SK-N-MC (cell line): ENCODE results near the gene DIAPH3.

Experiments
- DNase-seq: peaks from one replicate; pipeline ENCODE4 v3.0.0-alpha.2; 2011; ENCODE audit warnings: low read depth, low spot score
- H3K27ac ChIP-seq: fragments of 200-600 bp; sonication (generic); 2 replicates; pipeline ENCODE4 v1.5.1; 2016; ENCODE audit warnings: mixed run types
- H3K36me3 ChIP-seq: fragments of 200-600 bp; sonication (generic); 2 replicates; pipeline ENCODE4 v1.6.1; 2017; ENCODE audit warnings: antibody characterized with exemption, low read length, mixed read lengths; ENCODE audit not compliant: insufficient read depth
- H3K4me3 ChIP-seq: fragments of 200-600 bp; sonication (generic); 2 replicates; pipeline ENCODE4 v1.5.1; 2016
- H3K9ac ChIP-seq: fragments of 200-600 bp; sonication (generic); 2 replicates; pipeline ENCODE4 v1.8.0; 2017; ENCODE audit warnings: mixed run types, mixed read lengths; ENCODE audit not compliant: insufficient read length
- H3K9me3 ChIP-seq: fragments of 200-600 bp; sonication (generic); 2 replicates; pipeline ENCODE4 v1.6.1; 2017; ENCODE audit warnings: low read depth, mild to moderate bottlenecking, antibody characterized with exemption, low read length, moderate library complexity, mixed read lengths
- EZH2 ChIP-seq: fragments of 200-600 bp; sonication (generic); IDR thresholded peaks from one replicate; pipeline ENCODE4 v1.6.1; 2017; ENCODE audit warnings: antibody characterized with exemption
- FOXP2 ChIP-seq: optimal IDR thresholded peaks from 2 replicates; pipeline ENCODE3; 2011; ENCODE audit warnings: mild to moderate bottlenecking, moderate library complexity; ENCODE audit not compliant: insufficient read depth; ENCODE audit errors: extremely low read length, control extremely low read depth
- POLR2AphosphoS5 ChIP-seq: IDR thresholded peaks from 2 replicates; pipeline ENCODE4 v1.6.1; 2012; ENCODE audit warnings: mild to moderate bottlenecking, low read depth, low read length, borderline replicate concordance

The DIAPH3 gene

GRCh38 chr13:60139272-60139671, 24.5 kb downstream of the DIAPH3 start:
- Histone ChIP-seq H3K9me3 (no peaks in the 10 kb centered on the region), H3K9ac (no peak overlapping the region), H3K4me3 (no peak overlapping the region), H3K27ac (no peak overlapping the region), H3K36me3 (peaks cover under 1% of the 10 kb centered on the region; the same call in 1 of the 2 replicates)
- TF ChIP-seq EZH2 (no peak), FOXP2 (no peak), POLR2AphosphoS5 (no peak)
- DNase-seq: no peak

- Histone ChIP-seq H3K4me3 (no peak overlapping the region), H3K36me3 (peaks cover 5% of the 10 kb centered on the region), H3K9ac (no peak overlapping the region), H3K27ac (no peak overlapping the region), H3K9me3 (no peaks in the 10 kb centered on the region)
- no peak for TF ChIP-seq POLR2AphosphoS5
- TF ChIP-seq FOXP2: no peak
- no peak for TF ChIP-seq EZH2
- no peak for DNase-seq
Measured at GRCh38 chr13:60138674-60139073, 25.1 kb downstream of the DIAPH3 start.

GRCh38 chr13:60137911-60138560, 25.7 kb downstream of the DIAPH3 start:
- Histone ChIP-seq H3K9me3 (no peaks in the 10 kb centered on the region), H3K4me3 (no peak overlapping the region), H3K36me3 (peaks cover 5% of the 10 kb centered on the region), H3K9ac (no peak overlapping the region), H3K27ac (no peak overlapping the region)
- TF ChIP-seq EZH2 (no peak), FOXP2 (no peak), POLR2AphosphoS5 (no peak)
- no peak for DNase-seq

DNA sequence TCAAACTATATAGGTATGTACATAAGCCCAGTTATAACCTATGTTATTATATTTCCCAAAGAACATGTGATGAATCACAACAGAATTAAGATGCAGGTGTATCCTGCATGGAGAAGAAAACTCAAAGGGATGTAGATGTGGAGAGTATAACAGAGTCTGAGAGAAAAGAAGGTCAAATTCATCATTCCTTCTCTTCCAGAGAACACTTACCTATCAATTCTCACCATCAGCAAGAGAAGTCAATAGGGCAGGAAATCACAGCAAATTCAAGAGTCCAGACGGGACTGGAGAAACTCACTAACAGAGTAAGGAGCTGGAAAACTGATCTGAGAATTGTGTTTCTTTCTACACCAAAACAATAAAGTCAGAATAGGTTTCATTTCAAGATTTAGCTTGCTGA, 28.4 kb downstream of the DIAPH3 start:
- no peak overlapping the region for H3K4me3 ChIP-seq
- no peak overlapping the region for H3K27ac ChIP-seq
- peaks cover 15% of the 10 kb centered on the region for H3K36me3 ChIP-seq
- TF ChIP-seq FOXP2 (no peak), POLR2AphosphoS5 (no peak), EZH2 (no peak)
- DNase-seq: no peak
- H3K9me3 ChIP-seq: no peaks in the 10 kb centered on the region
- no peak overlapping the region for H3K9ac ChIP-seq

- no peak for DNase-seq
- Histone ChIP-seq H3K4me3 (no peak overlapping the region), H3K27ac (no peak overlapping the region), H3K9me3 (no peaks in the 10 kb centered on the region), H3K36me3 (peaks cover 15% of the 10 kb centered on the region), H3K9ac (no peak overlapping the region)
- TF ChIP-seq FOXP2: no peak
- no peak for TF ChIP-seq POLR2AphosphoS5
- no peak for TF ChIP-seq EZH2
Measured at GRCh38 chr13:60134376-60134775, 29.4 kb downstream of the DIAPH3 start.

- Histone ChIP-seq H3K27ac (no peak overlapping the region), H3K36me3 (peaks cover 16% of the 10 kb centered on the region), H3K9me3 (peaks cover 8% of the 10 kb centered on the region; the same call in 1 of the 2 replicates), H3K9ac (no peak overlapping the region), H3K4me3 (no peak overlapping the region)
- no peak for DNase-seq
- TF ChIP-seq POLR2AphosphoS5 (no peak), EZH2 (no peak), FOXP2 (no peak)
Measured at GRCh38 chr13:60121337-60121687, 42.4 kb downstream of the DIAPH3 start.

- H3K27ac ChIP-seq: no peak overlapping the region
- no peak overlapping the region for H3K4me3 ChIP-seq
- H3K9me3 ChIP-seq: peaks cover 7% of the 10 kb centered on the region; the same call in 1 of the 2 replicates
- no peak overlapping the region for H3K9ac ChIP-seq
- TF ChIP-seq POLR2AphosphoS5: no peak
- no peak for TF ChIP-seq EZH2
- no peak for TF ChIP-seq FOXP2
- DNase-seq: no peak
- peaks cover 19% of the 10 kb centered on the region for H3K36me3 ChIP-seq
Measured at GRCh38 chr13:60120617-60121336, 43.0 kb downstream of the DIAPH3 start.

DNA sequence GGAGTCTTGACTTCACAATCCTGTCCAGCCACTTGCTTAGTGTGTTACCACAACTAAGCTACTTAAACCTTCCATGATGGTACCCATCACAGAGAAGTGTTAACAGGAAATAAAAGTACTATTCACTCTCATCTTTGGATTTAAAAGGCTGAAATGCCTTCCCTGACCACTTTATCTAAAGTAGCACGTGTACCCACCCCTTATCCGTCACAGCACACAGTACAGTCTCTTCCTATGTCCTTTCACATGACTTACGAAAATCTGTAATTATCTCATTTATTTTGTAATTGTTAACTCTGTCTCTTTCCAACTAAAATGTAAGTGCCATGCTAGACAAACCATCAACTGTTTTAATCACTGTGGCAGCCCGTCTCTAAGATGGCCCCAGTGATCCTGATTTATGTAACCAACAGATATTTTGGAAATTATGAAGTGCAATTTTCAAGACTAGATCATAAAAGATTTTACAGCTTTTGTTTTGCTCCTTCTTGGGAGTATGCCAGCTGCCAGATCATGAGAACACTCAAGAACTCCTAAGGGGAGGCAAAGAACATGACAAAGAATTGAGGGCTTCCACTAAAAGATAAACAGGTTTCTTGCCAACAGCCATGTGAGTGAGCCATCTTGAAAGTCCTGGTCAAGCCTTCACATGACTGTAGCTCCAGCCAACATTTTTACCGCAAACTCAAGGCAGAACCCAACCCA, 44.9 kb downstream of the DIAPH3 start:
- DNase-seq: no peak
- no peak for TF ChIP-seq POLR2AphosphoS5
- TF ChIP-seq EZH2: no peak
- TF ChIP-seq FOXP2: no peak
- Histone ChIP-seq H3K9ac (no peak overlapping the region), H3K27ac (no peak overlapping the region), H3K36me3 (peaks cover 20% of the 10 kb centered on the region), H3K9me3 (peaks cover 7% of the 10 kb centered on the region; the same call in 1 of the 2 replicates), H3K4me3 (no peak overlapping the region)

DNA sequence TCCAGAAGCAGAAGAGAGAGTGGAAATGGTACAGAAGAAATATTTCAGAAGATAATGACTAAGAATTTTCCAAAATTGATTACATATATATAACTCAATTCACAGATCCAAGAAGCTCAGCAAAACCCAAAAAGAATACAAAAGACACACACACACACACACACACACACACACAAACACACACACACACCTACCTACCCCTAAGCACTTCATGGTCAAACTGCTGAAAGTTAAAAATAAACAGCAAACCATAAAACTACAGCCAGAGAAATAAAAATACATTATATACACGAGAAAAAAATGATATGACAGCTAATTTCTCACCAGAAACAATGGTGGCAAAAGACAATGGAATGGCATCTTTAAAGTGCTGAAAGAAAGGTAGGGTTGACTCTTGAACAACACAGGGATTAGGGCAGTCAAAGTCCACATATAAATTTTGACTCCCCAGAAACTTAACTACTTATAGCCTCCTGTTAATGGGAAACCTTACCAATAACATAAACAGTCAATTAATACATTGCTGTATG, 49.2 kb downstream of the DIAPH3 start:
- no peak for DNase-seq
- Histone ChIP-seq H3K27ac (no peak overlapping the region), H3K4me3 (no peak overlapping the region), H3K9me3 (peaks cover 7% of the 10 kb centered on the region; the same call in 1 of the 2 replicates), H3K9ac (no peak overlapping the region), H3K36me3 (peaks cover 45% of the 10 kb centered on the region)
- TF ChIP-seq EZH2 (no peak), POLR2AphosphoS5 (no peak), FOXP2 (no peak)
